GM18873 (cell line): Measurements from ENCODE around the gene CEBPA.
A peak's percentile ranks its signal among the peaks of the same experiment; 100 is the strongest.

Experiments
- ATAC-seq: cut with Tn5 transposase; IDR thresholded peaks from one replicate; pipeline ENCODE4 v1.9.1; 2021; ENCODE audit warnings: mild to moderate bottlenecking, moderate library complexity, moderate number of reproducible peaks; ENCODE audit not compliant: unreplicated experiment, low FRiP score

The CEBPA gene

DNA sequence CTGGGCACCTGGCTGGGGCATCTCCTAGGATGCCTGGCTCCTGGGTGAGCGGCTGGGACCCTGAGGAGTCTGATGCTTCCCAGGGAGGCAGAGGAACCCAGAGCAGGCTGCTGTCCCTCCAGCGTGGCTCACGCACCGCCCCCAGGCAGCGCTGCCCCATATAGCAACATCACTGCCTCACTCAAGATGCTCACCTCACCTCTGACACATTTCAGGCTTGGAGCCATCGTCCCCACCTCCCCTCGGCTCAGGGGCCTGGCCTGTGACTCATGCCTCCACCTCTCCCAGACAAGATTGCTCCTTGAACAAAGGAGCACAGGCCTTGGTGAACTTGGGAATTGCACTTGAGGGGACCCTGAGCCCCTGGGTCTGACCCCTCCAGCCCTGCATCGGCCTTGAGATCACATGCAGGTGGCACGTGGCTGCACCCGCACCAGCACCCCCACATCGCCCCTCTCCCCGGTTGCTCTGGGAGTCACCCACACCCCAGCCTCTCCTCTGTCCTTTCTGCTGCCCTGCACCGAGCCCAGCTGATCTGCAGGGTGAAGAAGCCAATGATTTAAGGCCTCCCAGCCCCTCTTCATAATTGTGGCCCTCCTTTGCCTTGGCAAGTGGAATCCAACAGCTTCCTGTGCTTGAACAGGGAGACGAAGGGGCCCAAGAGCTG is 11.2 kb downstream of the CEBPA start:
- ATAC-seq: no peak

DNA sequence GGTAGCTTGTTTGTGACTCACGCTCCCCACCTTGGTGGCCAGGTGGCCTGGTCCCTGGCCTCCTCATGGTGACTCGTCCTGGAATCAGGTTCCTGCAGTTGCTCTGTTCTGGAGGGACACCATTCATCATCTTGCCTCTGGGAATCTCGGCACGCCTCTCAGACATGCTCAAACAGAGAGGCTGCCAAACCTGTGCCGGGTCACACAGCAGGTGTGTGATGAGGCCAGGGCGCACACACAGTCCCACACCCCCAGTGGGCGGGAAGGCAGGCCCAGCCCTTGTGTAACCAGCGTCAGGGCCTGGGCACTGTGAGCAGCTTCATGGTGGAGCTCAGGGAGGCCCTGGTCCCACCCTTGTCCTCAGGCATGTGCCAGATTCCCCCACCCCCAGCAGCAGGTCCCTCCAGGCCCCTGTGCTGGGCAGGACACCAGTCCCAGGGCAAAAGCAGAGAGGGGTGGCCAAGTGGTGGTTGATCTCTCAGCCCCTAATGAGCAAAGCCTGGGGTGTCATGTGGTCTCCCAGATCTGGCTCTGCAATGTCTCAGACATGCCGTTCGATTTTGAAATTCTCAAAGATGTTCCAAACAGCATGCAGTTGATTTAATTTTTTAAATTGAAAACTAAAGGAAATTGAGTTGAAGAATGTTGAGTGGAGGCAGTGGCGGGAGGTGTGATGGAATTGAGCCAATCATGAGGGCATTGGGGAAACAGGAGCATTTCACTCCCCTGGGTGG is 12.1 kb downstream of the CEBPA start:
- no peak for ATAC-seq

DNA sequence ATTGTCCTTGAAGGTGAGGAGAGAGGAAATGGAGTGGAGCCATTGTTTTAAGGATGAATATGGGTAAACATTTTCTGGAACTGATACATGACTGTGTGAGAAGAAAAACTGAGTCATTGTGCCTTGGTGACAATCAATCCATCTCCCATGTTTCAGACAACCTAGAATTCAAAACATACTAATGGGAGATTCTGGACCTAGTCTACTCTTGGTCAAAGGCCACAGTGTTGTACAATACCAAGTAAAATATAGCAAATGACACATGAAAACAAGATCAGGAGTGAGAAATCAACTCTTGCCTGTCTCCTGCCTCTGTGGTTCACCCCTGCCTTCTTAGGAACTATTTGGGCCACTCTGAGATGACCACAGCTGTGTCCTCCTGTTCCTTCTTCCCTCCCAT is 13.1 kb downstream of the CEBPA start:
- ATAC-seq: no peak

DNA sequence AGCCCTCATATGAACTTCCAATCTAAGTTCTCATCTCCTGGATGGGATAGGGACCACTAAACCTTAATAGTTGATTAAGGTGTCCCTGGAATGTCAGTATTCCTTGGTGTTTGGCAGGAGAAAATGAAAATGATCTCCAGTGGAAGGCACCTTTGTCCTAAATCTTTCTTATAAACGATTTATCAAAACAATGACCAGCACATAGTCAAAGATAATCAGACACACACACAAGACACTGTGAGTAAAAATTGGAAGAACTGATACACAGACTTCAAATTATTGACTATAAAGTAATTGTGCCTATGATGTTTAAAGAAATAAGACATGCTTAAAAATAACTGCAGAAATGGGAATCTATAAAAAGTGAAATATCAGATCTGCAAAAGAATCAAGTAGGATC is 13.7 kb downstream of the CEBPA start:
- ATAC-seq: no peak

DNA sequence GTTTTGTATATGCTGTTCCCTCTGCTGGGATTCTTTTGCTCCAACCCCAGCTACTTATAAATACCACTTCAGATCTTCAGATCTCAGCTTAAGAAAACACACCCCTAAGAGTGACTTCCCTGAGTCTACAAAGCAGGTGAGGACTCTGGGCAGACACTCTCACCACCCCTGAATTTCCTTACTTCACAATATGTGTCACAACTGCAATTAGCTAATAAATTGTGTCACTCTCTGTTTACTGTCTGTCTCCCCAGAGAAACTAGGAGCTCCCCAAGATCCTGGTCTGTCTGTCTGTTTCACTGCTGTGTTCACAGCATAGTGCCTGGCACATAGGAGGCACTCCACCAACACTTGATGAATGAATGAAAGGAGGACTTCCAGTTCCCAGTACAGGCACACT is 14.4 kb downstream of the CEBPA start:
- no peak for ATAC-seq

DNA sequence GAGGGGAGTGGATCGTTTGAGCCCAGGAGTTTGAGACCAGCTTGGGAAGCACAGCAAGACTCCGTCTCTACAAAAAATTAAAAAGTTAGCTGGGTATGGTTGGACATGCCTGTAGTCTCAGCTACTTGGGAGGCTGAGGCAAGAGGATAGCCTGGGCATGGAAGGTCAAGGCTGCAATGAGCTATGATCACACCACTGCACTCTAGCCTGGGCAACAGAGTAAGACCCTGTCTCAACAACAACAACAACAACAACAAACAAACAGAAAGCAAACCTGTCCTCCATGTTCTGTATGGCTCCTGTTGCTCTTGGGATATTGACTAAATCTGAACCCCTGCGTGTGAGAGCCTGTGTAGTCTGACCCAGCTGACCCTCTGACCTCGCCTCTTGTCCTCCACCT is 14.9 kb downstream of the CEBPA start:
- no peak for ATAC-seq

DNA sequence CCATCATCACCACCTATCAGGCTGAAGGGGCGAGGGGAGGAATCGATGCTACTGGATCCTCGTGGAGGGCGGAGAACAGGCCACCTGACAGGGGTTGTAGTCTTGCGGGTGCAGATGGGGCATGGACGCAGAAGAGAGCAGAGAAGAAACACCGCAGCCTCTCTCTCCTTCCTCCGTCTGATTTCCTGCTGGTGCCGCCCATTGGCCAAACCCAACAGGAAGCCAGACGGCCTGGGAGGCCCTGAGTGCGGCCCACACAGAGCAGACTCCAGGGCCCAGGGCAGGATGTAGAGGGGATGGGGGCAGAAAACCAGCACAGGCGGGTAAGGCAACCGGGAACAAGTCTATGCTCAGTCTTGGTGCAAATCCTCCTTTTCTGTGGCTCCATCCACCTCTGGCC is 15.4 kb downstream of the CEBPA start:
- ATAC-seq: no peak

DNA sequence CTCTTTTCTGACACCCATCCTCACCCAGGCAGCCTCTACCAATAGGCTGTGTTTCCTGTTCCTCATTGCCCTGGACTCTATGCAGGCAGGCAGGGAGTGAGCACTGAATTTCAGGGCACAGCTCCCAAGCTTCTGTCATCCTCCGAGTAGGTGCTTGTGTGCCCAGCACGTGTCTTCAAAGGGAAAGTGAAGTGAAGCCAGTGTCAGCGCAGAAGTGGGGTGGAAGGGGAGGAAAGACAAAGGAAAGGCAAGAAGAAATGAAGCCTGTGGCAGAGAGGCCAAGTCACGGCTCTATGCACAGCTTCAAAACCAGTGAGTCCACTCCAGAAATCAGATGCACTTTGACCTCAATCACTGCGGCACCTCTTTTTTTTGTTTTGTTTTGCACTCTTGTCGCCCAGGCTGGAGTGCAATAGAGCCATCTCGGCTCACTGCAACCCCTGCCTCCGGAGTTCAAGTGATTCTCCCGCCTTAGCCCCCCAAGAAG is 16.9 kb downstream of the CEBPA start:
- no peak for ATAC-seq

DNA sequence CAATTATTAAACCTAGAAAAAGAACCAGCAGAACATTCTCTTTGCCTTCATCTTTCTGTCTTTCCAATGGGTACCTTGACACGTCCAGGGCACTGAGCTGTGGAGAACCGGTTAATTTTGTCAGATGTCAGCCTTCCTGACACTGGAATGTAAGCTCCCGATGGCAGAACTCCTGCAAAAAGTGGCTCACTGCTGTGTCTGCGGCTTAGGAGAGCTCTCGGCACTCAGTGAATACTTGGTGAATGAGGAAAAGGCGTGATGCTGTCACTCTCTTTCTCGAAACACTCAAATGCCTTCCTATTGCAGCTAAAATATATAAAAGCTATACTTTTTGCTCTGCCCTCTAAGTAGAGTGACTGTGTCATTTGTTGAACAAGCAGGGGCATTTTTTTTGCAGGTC is 17.6 kb downstream of the CEBPA start:
- ATAC-seq: no peak

DNA sequence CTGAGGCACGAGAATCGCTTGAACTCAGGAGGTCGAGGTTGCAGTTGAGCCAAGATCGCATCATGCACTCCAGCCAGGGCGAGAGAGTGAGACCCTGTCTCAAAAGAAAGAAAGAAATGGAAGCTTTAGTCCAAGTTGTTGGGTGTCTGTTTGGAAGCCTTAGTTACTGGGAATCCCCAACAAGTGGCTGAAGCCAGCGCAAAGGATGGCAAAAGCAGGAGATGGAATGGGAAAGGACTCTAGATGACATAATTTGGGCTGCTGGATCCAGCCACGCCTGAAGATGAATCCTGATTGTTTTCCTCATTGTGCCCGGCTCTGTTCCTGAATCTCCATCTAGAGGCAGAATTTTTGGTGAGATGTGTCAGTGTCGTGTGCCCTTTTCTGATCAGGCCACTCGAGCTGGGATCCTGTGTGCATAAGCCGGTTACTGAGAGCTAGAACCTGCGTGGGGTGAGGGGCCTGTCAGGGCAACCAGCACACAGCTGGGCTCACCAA is 18.1 kb downstream of the CEBPA start:
- ATAC-seq: no peak

DNA sequence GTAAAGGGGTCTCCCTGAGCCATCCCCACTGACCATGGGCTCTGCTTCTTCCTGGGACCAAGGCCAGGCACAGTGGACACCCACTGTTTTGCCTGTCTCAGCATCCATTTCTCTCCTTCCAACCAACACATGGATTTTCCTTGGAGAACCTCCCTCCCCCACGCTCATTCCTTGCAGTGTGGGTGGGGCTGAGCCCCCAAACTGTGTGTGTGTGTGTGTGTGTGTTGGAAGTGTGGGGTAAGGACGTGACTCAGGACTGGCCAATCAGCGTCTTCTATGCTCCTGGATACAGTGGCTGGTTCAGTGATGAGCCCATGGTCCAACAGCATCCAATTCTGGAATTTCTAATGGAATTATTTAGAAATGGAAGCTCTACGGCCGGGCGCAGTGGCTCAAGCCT is 18.7 kb downstream of the CEBPA start:
- ATAC-seq: no peak

DNA sequence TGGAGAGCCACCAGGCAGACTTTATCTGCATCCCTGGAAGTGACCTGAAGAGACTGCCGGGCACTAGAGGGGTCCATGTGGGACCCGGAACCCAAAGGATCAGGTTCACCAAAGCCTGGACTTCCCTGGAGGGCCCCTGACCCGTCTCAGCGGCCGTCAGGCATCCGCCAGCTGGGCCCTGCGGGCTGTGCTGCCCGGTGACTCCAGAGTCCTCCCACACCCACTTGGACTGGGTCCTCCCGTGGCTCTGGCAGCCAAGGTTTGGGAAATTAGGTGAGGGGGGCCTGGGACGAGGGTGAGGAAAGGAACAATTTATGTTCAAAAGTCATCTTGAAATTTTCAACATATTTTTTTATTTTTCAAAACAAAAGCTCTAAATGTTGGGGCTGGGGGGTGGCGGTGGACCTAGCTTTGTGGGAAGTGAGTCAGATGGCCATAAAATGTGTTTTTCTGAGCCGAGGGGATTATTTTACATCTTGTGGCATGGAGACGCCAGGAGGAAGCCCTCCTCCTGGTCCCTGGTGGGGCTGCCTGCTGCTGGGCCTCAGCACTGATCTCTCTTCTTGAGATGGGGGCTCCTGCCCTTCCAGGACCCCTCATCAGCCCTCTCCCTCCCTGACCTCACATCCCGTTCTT is 20.2 kb downstream of the CEBPA start:
- ATAC-seq: no peak

DNA sequence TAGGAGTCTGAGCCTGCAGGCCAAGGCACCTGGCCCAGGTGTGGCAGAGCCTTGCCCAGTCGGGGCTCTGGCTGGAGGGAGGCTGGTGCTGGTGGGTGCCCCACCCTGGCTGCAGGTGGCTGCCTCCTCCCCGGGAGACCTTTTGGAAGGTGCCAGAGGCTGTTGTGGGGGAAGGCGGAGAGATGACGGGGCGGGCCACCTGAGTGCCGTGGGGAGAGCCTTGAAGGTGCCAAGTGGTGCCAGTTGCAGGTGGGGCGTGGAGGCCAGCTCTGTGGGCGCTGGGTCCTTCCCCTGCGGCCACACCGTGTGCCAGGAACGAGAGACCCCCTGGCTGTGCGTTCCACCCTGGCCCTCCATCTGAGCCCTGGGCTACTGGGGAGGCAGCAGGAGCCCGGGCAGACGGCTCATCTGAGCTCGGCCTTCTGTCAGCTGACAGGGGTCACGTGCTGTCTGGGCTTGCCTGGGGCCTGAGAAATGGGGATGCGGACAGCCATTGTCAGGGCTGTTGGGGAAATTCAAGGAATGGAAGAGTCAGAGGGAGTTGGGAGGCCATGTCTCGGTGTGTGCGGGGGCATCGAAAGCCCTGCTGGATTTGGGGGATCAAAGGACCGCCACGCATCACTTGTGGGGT is 20.9 kb downstream of the CEBPA start:
- no peak for ATAC-seq

DNA sequence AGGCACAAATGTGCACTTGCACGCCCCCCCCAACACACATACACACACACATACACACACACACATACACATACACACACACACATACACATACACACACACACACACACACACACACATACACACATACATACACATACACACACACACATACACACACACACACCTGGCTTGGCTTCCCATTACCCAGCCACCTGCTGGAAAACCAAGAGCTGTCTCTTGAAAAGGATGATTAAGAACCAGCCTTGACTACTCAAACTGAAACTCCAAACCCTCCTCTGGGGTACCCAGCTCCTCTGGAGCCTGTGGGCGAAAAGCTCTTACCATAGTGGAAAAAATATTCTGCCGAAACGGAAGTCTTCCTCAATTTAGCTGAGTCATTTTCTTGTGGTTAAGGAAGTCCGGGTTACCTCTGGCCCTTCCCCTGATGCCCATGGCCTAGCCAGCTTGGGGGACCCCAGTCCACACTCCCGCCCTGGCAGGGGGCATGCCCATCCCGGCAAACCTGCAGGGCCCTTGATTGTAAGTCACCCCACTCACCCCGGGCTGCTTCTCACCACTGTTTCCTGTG is 21.9 kb downstream of the CEBPA start:
- peak; percentile 80 for ATAC-seq

DNA sequence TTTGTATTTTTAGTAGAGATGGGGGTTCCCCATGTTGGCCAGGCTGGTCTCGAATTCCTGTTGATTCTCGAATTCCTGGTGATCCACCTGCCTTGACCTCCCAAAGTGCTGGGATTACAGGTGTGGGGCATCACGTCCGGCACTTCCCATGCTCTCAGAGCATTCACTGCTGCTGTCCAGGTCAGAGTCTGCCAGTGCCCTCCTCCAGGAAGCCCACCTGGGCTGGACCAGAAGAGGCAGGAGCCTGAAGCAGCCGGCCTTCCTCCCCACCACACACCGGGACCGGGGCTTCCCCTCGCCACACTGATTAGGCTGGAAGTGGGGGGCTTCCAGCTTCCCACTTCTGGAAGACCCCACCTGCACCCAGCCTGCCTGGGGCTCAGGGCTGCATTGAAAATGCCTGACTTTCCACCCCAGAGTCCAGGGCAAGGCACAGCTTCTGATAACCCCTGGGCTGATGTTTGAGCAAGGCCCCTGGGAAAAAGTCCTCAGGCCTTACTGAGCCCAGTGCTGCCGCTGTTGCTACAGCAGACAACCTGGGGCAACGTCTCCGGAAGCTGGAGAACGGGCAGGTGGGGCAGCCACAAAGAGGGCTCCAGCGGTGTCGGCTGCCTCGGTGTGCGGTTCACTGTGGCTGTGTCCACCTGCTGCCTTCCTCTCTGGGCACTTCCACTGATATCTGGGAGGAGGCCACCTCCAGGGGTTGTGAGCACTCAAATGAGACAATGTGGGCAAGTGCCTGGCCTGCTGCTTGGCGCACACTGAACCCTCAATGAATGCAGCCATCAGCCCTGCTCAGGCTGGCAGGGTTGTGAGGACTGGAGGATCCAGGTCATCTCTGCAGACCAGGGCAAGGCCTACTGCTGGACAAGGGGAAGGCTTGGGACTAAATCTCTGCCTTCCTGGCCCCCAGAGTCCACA is 22.6 kb downstream of the CEBPA start:
- no peak for ATAC-seq

DNA sequence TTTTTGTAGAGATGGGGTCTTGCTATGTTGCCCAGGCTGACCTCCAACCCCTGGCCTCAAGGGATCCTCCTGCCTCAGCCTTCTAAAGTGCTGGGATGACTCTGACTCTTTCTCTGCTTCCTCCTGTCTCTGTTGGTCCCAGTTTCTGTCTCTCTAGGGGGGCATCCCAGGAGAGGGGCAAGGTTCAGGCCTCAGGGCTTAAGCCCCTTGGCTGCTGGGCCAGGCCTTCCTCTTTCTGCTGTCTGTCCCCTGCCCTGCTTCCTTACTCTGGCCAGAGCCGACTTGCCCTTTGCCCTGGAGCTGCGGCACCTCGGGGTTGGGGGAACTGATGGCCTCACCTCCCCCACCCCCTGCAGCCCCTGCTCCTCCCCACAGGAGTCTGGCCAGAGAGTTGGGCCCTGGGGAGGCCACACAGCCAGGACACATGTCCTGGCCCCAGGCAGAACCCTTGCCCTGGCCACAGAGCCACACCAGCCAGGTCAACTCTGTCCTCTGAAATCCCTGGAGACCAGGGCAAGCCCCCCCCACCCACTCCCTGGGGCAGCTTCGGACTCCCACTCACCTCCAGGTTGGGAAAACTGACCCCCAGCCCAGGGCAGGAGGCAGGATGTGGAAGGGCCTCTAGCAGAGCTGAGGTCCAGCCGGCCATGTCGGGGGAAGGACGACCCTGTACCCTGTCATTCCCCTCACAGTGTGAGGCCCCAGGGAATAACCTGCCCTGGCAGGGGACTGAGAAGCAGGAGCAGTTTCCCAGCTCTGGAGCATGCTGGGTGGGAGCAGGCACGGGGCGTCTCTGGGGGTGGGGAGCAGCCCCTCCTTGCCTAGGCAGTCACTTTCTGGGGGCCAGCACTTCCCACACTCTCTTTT is 23.7 kb downstream of the CEBPA start:
- no peak for ATAC-seq

DNA sequence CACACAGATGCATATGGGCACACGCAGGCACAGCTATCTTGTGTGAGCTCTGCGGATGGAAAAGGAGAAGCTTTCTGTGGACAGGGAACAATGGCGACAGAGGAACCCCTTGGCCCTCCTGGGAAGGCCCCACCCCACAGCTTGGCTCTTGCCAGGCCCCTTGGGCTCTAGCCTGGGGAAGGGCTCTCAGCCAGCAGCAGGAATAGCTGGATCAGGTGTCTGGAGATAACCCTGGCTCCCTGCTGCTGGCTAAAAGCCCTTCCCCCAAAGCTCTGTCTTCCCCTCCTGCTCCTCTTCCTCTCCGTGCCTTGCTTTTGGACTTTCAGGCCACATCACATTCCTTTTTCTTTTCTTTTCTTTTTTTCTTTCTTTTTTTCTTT is 24.3 kb downstream of the CEBPA start:
- ATAC-seq: no peak

DNA sequence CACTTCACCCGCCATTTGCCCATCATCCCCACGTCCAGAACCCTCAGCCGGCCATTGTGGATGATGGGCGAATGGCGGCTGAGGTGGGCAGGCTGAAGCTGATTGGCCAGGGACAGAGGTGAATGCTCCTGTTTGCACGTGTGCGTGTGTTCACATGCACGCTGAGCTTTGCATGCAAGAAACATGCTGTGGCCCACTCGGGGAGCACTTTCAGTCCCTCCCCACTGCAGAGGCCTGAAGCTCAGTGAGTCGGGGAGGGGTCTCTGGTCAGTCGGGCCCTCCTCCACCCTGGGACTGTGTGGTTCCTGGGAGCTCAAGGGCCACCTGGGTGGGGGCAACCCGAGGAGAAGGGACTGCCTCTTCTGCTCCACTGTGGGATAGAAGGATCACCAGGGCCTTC is 24.9 kb downstream of the CEBPA start:
- ATAC-seq: no peak
